ENCODE data around the gene MCF2L.

The MCF2L gene

GRCh38 chr13:112943309-112944125, 25.5 kb upstream of the MCF2L start:
- DNase-seq: peak; percentile 23

DNA sequence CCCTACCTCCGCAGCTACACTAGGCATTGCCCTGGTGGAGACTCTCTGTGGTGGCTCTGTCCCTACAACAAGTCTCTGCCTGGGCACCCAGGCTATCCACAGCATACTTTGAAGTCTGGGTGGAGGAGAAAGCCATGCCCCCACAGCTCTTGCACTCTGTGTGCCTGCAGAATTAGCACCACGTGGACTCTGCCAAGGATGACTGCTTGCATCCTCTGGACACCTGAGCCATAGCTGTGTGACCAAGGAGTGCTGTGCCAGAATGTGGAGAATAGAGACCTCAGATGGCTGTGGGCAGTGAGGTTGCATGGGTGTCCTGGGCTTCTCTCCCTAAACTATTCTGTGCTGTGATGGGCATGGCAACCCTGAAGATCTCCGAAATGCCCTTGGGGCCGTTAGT, 21.2 kb upstream of the MCF2L start:
- DNase-seq: no peak

- DNase-seq: no peak
These were observed 17.2 kb upstream of the MCF2L start for GRCh38 chr13:112951674-112952371.

- DNase-seq: no peak
These were observed 16.1 kb upstream of the MCF2L start for GRCh38 chr13:112952759-112953551.

GRCh38 chr13:112953591-112954487, 15.2 kb upstream of the MCF2L start:
- DNase-seq: no peak

GRCh38 chr13:112954488-112955270, 14.3 kb upstream of the MCF2L start:
- DNase-seq: no peak

GRCh38 chr13:112955271-112955937, 13.6 kb upstream of the MCF2L start:
- no peak for DNase-seq

GRCh38 chr13:112955956-112956355, 13.1 kb upstream of the MCF2L start:
- DNase-seq: no peak

DNA sequence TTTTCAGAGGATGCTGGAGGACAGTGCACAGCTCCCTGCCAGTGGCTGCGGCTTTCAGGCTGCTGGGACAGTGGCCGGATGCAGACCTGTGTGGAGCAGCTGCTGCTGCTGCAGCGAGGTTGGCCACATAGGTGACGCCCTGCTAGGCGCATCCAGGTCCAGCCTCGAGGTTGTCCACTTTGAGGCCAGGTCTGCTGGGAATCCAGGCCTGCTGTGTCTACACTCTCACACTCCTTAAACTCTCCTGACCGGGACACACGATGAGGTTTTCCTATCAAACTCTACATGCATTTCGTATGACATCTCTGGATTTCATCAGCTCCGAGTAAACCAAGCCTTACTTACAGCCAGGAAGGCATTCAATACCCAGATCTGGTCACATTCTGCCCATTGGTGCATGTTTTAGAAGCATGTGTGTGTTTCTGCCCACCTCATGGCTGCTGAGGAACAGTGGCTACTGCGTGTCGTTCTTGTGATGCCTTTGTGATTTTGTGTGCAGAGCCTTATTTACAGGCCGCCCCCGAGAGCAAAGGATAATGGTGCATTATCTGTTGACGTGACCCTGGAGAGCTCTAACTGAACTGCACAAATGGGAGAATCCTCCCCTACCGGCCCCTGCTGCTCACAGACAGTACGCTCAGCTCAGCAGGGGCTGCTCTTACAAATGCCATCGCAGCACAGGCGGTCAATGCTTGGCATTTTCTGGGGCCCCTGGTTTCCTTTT, 12.3 kb upstream of the MCF2L start:
- no peak for DNase-seq

DNA sequence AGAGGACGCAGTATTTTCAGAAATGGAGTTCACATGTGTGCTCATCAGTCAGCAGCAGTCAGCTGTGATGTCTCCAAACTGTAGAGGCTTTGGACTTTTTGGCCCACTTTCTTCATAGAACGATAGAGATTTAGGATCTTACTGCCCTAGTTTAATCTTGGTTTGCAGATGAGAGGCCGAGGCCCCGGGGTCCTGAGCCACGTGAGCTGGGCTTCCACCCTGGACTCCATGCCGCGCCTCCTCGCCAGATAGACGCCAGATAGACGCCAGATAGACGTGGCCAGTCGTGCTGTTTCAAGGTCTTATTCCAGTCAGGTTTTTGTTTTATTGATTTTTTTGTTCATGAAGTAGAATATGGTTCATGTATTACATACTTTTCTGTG, 11.7 kb upstream of the MCF2L start:
- DNase-seq: no peak

DNA sequence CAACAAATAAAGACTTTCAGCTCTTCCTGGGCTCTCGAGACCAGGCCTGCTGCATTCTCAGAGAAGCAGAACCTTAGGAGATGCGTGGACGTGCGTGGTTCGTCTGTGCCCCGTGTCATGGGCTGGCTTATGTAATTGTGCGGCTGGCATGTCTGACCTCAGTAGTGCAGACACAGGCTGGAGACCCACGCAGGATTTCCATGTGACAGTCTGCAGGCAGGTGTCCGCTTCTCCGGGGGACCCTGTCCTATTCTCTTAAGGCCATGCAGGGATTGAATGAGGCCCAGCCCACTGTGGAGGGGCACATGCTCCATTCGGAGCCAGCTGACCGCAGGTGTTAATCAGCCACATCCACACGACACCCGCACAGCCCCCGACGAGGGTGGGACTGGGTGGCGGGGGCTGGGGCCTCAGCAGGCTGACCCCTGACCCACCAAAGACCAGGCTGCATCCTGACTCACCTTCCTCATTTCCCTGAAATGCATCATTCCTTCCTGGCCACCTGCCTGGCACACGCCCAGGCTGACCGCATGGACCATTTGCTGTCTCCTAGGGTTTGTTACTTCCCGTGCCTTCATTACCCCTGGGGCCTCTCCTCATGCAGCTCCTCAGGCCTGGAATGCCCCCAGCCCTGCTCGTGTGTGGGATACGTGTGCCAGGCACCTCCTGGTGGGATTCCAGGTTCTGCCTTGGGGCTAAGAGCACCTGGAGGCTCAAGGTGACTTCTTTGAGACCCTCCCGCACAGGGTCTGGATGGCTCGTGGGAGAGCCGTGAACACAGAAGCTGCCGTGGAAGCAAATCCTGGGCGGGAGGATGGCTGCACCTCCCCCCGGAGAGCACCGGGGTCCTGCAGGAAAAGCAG, 10.7 kb upstream of the MCF2L start:
- DNase-seq: no peak

- no peak for DNase-seq
These were observed 9.8 kb upstream of the MCF2L start for GRCh38 chr13:112959206-112959605.

DNA sequence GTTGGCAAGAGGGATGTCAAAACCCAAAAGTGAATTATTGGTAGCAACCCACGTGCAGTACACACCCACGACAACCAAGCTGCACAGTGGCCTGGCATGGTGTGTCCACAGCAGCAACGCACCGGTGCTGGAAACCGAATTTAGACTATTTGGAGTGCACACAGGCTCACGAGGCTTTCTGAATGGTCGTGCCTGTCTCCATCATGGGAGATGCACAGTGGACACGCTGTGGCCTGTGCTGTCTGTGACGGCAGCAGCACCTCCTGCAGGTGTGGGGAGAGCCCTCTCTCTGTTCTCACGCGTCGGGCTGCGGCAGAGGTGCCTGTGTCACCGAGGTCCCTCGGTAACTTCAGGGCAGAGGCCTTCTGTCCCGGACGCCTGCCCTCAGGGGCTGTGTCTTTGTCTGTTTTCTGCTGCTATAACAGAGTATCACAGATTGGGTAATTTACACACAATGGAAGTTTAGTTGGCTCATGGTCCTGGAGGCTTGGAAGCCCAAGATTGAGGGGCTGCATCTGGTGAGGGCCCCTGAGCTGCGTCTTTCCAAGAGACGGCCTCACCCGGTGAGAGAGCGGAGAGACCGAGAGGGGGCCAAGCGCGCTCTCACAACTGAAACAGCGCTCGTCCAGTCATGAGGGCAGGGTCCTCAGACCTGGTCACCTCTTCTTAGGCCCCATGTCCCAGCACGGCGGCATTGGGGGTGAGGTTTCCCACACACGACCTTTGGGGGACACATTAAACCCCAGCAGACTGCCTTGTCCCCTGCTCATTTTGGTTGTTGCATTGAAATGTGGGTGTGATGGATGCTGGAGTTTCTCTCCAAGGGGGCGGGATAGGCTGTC, 9.1 kb upstream of the MCF2L start:
- no peak for DNase-seq

- no peak for DNase-seq
These were observed 8.3 kb upstream of the MCF2L start for GRCh38 chr13:112960706-112961105.

- no peak for DNase-seq
These were observed 7.3 kb upstream of the MCF2L start for GRCh38 chr13:112961457-112962369.

DNA sequence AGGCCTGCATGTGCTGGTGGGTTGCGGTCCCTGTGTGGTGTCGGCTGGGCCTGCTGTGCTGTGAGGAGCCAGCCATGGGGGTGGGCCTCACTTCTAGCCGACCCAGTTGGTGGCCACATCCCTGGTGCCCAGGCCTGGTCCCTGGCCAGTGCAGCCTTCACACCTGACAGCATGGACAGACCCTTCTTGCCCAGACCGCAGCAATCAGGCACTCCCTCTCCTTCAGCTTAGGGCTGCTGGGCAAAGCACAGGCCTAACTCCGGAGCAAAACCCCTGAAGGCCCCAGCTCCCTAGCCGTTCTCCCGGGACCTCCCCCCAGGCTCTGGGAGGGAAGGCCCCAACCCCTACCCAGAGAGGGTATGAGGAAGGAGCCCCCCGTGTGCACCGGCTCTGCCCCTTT, 6.6 kb upstream of the MCF2L start:
- no peak for DNase-seq

DNA sequence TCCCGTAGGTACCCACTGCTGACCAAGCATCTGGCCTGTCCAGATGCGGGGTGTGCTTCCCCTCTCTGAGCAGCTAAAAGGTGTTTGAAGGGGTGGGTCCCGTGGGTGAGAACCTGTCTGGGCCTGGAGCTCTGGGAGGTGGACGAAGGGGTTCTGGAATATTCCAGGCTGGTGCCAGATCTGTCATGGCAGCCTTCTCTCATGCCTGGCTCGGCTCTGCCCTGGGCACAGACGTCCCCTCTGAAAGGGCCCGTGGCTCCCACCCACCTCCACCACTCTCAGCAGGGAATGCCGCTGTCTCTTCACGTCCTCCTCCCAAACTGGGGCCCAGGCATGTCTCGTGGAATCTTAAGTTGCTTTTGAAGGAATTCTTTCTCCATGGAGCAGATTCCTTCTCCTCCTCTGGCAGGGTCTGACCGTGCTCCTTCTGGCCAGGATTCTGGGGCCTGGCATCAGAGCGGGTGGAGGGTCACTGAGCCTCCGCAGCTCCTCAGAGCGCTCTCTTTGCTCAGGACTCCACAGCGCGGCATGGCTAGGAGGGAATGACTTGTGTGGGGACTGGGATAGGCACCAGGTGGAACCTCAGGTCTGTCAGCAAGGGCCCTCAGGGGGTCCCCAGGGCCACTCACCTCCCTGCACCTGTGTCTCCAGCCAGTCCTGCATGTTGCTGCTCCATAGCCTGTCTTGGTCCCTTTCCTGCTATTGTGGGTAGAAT, 5.9 kb upstream of the MCF2L start:
- DNase-seq: no peak

All from NCI-H1417 treated with DMSO at 0.1 percent for 48 hours (cell line).